ENCODE measurements around the gene LARGE1. TPM values are rescaled to one million over a fixed set of nuclear protein-coding genes. Genes with fewer than 3 reads are reported as not detected.

The LARGE1 gene
- total RNA-seq, 1 donor from 2014 or later, result 2.4 TPM

DNA sequence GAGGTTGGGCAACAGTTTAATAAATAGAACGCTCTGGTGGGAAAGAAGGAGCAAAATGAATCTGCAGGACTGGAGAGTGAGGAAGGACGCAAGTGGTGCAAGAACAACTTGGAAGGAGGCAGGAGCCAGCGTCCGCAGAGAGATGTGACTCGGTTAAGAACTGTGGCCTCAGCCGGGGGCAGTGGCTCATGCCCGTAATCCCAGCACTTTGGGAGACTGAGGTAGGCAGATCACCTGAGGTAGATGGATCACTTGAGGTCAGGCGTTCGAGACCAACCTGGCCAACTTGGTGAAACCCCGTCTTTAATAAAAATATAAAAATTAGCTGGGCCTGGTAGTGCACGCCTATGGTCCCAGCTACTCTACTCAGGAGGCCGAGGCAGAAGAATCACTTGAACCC lies 319.7 kb downstream of the LARGE1 start:
- DNase-seq (ENCODE audit: low read depth in 2 of 2), result no peak

DNA sequence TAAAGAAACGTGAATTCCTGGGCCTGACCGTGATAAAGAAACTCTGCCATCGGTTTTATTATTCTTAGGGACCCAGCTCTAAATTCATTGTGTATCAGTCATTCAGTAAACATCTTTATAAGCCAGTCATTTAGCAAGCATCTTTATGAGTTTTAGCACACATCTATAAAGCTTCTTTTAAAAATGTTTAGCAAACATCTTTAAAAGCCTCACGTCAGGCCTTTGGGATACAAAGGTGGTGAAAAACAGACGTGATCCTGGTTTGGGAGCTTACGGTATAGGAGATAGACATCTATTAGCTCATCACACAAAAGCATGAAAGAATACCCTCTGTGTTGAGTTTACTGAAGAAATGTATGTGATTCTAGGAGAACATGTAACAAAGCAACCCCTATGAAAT lies 320.2 kb downstream of the LARGE1 start:
- no peak for DNase-seq (ENCODE audit: low read depth in 2 of 2)

DNA sequence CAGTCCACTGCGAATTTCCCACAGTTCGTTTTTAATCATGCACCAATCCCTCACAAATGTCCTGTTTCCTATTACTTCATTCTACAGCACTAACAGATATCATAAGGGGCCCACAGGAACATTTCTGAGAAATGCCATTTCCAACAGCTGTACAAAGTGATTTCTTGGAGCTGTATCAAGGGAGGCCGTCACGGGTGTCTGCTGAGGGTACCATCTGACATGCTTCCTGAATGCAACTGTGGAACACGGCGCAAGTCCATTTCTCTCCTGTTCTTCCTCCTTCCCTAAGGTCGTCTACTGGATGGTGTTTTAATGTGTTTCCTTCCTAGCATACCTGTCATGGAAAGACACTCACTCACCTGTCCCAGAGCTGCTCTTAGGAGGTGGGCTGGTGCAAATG lies 320.7 kb downstream of the LARGE1 start:
- DNase-seq (ENCODE audit: low read depth in 2 of 2), result no peak

DNA sequence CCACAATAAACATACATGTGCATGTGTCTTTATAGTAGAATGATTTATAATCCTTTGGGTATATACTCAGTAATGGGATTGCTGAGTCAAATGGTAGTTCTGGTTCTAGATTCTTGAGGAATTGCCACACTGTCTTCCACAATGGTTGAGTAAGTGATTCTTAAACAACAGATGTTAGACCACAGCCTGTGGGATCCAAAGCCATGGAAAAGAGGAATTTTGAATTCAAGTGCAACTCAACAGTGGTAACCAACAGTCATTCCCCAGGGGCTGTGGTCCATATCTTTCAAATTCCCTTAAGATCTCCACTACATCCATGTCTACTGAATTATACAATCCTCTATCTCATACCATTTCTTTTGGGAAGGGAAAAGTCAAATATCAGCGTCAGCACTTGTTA lies 321.5 kb downstream of the LARGE1 start:
- no peak for DNase-seq (ENCODE audit: low read depth in 2 of 2)

DNA sequence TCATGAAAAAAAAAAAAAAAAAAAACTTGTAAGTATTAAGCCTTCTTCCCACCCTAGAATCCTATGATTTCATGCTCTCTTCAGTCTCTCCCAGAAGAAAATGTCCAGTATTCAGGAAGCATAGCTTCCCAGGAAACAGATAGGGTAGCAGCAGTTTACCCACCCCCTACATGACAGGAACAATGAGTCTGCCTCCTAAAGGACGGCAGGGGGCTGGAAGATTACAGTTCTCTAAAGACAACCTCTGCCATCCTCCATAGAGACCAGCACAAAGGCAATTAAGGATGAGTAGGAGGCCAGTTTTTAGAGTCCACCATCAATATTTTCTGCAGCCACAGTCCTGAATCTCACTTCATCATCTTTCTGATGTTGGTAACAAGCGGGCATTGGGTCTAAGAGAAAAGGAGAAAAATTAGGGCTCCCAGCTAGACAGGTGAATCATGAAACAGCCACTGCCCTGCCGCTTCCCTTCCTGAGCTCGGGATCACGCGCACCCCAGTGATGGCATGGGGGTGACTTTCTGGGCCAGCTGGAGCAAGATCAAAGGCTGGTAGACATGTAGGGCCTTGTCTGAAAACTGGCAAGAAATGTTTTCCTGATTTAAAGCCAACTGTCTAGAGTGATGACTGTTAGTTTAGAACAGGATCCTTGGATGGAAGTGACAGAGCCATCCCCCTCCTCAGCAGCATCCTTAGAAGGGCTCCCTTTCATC lies 322.8 kb downstream of the LARGE1 start:
- DNase-seq (ENCODE audit: low read depth in 2 of 2), result no peak

DNA sequence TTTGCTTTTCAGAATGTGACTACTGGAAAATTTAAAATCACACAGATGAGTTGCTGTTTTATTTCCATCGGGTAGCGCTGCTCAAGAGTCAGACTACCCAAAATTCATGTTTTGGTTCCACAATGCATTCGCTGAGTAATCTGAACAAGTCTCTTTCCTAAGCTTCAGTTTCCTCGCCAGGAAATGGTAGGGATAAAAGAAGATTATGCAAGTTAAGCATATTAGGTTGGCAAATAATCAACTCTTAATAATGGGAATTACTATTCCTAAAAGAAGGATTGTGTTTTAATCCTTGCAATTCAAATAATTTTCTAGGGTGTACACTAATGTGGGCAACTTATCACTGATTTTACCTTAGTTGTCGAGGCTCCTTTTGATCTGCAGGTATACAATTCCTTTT lies 326.5 kb downstream of the LARGE1 start:
- no peak for DNase-seq (ENCODE audit: low read depth in 2 of 2)

DNA sequence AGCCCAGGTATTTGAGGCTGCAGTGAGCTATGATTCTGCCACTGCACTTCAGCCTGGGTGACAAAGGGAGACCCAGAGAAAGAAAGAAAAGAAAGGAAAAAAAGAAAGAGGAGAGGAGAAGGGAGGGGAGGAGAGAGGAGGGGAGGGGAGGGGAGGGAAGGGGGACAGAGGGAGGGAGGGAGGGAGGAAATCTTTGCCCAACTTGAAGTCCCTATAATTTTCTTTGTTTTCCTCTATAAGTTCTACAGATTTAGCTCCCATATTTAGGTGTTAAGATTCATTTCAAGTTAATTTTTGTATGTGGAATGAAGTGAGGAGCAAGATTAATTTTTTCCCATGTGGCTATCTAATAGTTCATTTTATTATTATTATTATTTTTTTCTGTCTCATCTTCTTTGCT lies 328.3 kb downstream of the LARGE1 start:
- no peak for DNase-seq (ENCODE audit: low read depth in 2 of 2)

DNA sequence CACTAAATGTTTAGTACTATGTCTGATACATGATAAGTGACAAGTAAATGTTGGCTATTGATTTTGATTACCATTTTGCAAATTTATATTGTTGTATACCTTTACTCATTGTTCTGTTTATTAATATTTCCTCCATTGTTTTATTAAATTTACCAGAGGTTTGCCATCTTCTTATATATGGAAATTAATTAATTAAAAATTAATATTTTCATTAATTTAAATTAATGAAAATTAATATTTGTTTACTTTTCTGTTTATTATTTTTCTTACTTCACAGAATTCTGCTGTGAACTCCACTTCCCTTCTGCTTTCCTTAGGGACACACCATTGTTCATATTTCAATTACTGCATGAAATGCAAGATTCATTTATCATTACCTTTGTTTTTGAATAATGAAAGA lies 331.0 kb downstream of the LARGE1 start:
- DNase-seq (ENCODE audit: low read depth in 2 of 2), result no peak

DNA sequence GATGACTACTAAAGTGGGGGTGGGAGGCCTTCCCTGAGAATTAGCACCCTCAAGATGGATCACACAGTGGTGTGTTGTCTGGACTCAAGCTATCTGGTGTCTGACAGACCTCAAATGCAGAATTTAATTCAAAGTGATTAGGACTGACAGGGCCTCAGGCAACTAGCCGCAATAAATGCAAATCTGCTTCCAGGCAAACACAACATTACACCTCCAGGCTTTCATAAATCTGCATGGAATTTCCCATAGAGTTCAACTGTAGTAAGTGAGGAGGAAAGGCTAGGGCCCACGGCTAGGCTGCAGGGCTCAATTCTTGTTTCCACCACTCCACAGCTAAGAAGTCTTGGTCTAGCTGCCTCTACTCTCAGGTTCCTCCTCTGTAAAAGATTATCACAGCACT lies 331.4 kb downstream of the LARGE1 start:
- no peak for DNase-seq (ENCODE audit: low read depth in 2 of 2)

DNA sequence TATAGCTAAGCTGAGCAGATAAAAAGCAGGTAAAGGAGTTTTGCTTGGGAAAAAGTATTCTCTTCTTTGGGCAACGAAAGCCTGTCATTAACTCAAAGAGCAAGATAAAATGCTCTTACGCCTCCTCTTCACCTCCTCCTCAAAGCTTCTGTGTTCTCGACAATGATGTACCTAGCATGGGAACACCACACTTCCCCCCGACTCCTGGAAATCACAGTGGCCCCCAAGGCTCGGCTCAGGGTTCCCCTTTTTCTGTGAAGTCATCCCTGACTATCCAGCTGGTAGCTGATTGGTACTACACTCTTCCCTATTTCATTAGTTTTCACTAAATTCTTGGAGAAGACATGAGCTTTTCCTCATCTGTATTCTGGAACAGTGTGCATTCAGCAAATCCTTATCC lies 336.1 kb downstream of the LARGE1 start:
- DNase-seq (ENCODE audit: low read depth in 2 of 2), result no peak

DNA sequence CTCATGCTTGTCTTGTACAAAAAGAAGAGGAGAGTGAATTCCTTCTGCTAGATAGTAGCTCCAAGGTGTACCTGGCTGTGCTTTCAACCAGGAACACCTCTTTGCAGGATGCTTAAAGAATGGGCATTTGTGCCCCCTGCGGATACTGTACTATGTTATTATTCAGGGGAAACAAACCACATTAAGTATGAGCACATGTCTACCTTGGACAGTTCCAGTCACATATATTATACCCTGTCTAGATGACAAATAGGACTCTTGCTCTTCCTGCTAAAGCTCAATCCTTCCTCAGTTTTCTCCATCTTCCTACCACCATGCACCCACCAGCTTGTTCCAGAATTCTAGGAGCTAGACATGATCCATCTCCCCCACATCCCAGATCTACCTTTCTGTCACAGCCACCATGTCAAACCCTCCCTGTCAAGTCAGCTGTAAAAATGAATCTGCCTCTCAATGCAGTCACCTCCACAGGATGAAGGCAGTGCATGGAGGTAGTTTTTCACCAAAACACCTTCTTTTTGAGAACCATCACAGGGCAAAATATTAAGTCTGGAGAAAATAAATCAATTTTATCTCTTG lies 337.4 kb downstream of the LARGE1 start:
- DNase-seq (ENCODE audit: low read depth in 2 of 2), result no peak

DNA sequence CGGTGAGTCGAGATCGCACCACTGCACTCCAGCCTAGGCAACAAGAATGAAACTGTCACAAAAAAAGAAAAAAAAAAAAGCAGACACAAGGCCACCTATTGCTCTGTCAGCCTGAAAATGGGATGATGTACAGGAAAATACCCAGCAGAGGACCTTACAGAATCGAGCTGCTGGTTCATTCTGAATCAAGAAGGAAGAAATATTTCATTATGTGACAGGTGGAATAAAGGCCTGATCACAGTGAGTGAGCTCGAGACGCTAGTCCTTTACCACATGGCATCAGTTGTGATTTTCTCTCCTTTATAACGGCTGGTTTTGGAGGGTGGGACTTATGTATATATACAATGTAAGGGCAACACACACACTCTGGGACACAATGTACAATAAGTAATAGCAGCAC lies 340.0 kb downstream of the LARGE1 start:
- DNase-seq (ENCODE audit: low read depth in 2 of 2), result no peak

DNA sequence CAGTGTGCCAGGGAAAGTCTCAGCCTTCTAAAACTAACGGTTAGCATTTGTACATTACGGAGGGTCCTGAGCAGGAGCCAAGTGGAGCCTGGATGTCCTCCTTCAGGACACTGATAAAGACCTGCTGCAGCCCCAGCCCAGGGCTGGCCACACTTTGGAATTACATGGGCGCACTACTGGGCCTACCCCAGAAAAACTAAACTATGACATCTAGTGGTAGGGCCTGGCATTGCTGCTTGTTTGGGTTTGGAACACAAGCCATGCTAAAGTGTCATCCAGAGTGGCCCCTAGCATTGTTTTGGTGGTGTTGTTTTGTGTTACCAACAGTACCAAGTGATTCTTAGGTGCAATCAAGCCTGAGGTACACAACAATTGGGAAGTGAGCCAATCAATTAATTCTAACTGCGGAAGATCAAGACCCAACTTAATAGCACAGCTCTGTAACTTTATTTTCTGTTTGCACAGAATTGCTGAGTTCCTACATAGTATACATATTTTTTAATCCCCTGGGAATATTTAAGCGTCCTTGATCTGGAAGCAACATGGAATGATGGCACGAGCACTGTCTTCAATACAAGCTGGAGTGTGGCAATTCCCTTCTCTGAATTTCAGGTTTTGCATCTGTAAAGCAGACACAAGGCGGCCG lies 340.7 kb downstream of the LARGE1 start:
- DNase-seq (ENCODE audit: low read depth in 2 of 2), result peak; percentile 16 to 18

DNA sequence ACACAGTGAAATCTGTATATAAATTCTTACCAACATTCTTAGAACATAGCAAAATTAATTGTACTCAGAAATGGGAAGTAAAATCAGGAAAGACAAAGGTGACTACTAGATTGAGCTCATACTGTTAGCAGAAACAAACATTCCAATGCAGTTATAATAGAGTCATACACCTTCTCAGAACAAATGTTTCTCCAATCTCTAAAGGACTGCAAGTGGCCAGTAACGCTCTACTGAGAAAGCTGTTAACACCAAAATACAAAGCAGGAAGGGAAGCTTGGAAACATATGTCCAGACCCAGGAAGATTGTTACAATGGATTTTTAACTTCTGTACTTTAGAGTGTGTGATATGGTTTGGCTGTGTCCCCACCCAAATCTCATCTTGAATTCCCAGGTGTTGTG lies 341.5 kb downstream of the LARGE1 start:
- DNase-seq (ENCODE audit: low read depth in 2 of 2), result no peak

DNA sequence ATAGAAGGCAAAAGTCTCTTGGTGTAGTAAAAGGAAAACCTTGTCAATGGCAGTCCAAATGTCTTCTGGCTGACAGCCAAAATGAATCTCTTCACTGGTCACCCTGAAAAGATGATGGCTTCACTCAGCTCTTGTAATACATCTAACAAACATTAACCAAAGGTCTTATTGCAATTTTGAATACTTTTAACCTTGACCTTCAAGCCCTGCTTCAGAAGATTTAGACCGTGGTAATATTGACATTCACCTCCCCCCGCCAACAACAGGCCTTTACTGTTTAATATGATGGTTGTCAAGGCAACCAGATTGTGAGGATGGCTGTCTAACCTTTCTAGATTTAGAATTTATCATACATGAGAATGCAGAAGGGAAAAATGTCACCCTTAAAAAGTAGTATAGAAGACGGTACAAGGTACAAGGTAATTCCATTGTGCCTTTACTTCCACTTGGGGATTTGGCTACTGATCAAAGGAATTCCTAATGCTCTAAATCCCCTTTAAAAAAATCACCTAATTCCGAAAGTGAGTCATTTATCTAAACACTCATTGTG lies 342.3 kb downstream of the LARGE1 start:
- no peak for DNase-seq (ENCODE audit: low read depth in 2 of 2)

DNA sequence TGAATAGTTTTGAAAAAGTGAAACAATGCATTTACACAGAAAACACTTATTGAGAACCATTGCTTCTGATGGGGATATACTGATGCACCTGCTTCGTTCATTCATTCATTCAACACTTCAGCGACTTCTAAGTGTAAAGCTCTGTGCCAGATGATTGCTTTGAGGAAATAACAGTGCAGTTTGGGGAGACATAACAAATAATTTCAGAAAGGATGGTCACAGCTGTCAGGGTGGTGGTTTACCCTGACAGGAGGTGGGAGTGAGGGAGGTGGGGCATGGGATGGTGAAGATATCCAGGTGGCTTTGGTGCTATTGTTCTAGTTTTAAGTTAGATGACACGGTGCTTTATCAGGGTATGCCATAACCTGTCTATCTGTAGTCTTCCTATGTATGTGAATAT lies 344.1 kb downstream of the LARGE1 start:
- no peak for DNase-seq (ENCODE audit: low read depth in 2 of 2)

DNA sequence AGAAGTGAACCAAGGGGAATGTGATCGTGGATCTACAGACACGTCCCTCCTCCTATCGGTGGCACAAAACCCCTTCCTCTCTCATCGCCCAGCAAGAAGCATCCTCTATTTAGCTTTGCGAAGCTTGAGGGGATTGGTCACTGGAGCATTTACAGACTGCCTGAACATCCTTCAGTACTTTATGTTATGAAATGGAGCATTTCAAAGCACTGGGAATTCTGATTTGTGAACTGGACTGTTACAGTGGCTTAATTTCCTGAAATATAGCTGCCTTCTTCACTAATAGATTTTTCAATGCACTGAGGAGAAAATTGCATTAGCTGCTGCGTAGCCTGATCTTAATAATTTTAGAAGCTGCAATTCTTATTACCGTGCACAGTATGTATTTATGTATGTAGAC lies 344.5 kb downstream of the LARGE1 start:
- no peak for DNase-seq (ENCODE audit: low read depth in 2 of 2)

DNA sequence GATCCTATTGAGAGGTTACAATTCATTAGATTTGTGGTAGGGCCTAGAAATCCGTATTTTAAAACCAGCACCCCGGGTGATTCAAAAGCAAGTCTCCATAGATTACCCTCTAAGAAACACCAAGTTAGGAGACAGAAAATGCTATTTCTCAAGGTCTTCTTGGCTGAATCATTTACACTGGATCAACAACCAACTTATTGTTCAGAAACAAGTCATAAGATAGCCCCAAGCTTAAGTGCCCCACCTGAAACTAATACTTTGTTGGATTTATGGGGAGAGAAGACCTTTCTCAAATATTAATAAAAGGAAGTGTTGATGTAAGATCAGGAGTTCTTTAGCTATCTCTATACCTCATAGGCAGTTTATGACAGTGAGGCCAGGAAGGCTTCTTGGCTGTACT lies 345.2 kb downstream of the LARGE1 start:
- DNase-seq (ENCODE audit: low read depth in 2 of 2), result no peak

DNA sequence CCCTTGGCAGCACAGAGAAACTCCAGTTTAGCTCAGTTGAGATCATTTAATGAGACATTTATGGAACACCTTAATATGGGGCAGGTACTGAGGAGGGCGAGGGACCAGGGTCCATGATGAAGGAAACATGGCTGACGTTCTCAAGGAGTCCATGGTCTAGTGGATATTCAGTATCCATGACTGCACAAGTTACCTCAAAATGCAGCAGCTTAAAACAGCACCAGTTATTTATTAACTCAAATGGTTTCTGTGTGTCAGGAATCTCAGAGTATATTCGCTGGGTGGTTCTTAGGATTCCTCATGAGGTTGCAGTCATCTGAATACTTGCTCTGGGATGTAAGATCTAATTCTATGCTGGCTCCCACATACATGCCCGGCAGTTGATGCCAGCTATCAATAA lies 346.8 kb downstream of the LARGE1 start:
- DNase-seq (ENCODE audit: low read depth in 2 of 2), result no peak

DNA sequence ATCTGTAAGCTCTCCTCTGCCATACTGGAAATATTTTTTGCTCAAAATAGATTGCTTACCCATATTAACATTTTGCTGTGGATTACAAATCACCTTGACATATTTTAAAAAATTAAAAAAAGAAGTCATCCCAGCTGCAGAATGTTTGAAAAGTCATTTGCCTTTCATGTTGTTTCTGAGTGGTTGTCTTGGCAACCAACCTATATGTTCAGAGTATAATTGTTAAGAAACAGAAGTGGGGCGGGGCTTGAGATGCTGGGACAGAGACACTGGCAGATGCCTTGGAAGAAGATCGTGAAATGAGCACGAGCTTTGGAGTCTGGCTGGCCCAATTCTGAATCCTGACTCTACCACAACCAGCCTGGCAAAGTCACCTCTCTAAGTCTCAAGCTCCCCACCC lies 348.2 kb downstream of the LARGE1 start:
- no peak for DNase-seq (ENCODE audit: low read depth in 2 of 2)

DNA sequence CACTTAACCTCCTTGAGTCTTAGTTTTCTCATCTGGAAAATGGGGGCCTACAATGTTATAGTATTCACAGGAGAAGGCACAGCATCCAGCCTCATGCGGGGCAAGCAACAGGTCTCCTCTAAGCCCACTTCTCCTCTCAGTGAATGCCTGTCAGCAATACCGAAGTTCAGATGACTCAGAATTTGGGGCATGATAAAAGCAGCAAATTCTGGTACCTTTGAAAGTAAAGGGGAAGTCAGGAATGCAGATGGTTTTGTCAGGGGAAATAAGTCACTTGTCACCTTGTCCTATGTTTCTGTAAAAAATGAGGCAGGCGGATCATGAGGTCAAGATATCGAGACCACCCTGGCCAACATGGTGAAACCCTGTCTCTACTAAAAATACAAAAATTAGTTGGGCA lies 350.2 kb downstream of the LARGE1 start:
- no peak for DNase-seq (ENCODE audit: low read depth in 2 of 2)

DNA sequence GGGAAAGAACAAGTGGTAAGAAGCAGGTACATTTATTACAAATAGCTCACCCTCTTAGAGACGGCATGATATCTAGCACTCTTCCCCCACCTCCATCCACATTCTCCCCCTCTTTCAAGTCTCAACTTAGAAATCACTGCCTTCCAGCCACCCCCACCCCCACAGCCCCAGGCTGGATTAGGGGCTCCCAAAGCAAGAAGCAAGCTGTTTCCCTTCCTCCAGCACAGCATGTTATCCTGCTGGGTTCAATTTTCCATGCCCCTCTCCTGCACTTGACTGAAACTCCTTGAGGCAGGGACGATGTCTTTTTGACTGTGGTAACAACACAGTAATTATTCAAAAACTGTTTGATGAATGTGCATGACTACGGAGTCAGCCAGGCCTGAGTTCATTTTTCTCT lies 350.7 kb downstream of the LARGE1 start:
- no peak for DNase-seq (ENCODE audit: low read depth in 2 of 2)

DNA sequence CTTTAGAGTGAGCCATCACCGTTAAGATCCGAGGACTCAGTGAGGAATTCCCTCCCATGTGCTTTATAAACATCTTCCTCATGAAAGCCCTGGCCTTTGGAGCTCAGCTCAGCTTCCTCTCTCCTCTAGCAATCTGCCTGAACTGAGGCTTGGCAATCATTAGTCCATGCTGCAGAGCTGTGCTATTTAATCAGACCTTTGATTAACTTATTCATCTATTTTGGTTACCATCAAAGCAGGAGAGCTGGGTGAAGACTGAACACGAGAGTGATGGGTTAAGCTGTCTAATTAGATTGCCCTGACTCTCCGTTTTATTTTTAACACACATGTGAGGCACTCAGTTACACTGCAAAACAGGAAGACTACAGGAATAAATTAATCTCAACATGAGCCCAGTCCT lies 351.3 kb downstream of the LARGE1 start:
- no peak for DNase-seq (ENCODE audit: low read depth in 2 of 2)
